Measurements from ENCODE around the gene PIAS2.

DNA sequence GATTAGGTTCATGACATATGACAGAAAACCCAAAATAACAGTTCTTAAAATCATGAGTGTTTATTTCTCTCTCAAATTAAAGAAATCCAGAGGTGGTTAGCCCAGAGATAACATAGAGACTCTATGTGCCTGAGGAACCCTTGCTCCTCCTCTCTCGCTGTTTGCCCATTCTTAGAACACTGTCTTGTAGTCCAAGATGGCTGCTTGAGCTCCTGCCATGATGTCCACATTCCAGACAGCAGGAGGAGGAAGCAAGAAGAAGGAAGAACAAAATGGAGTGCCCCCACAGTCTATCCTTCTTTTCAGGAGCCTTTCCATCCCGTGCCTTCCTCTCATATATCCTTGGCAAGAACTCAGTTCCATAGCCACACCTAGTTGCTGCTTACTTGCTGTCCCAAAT is 146.6 kb downstream of the PIAS2 start:
- TF ChIP-seq, protein P1, sequence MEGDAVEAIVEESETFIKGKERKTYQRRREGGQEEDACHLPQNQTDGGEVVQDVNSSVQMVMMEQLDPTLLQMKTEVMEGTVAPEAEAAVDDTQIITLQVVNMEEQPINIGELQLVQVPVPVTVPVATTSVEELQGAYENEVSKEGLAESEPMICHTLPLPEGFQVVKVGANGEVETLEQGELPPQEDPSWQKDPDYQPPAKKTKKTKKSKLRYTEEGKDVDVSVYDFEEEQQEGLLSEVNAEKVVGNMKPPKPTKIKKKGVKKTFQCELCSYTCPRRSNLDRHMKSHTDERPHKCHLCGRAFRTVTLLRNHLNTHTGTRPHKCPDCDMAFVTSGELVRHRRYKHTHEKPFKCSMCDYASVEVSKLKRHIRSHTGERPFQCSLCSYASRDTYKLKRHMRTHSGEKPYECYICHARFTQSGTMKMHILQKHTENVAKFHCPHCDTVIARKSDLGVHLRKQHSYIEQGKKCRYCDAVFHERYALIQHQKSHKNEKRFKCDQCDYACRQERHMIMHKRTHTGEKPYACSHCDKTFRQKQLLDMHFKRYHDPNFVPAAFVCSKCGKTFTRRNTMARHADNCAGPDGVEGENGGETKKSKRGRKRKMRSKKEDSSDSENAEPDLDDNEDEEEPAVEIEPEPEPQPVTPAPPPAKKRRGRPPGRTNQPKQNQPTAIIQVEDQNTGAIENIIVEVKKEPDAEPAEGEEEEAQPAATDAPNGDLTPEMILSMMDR (IDR thresholded peaks at IDR 0.05) = no peak
- TF ChIP-seq POLR2A (IDR thresholded peaks at IDR 0.05) = no peak
